ENCODE results near the gene AMBRA1.

- TF ChIP-seq POLR2A (IDR thresholded peaks at IDR 0.05) (no peak), CTCF (IDR thresholded peaks at IDR 0.05) (no peak)
Observed at GRCh38 chr11:46560300-46560991, 33.4 kb downstream of the AMBRA1 start.
